GM12875 (cell line): ENCODE results near the gene BCDIN3D.

Experiments used
- H3K4me3 ChIP-seq: one replicate; pipeline ENCODE4 v1.5.1; 2011; ENCODE audit warnings: low read depth, low read length, control low read depth
- TF ChIP-seq, protein P1 (sequence below): IDR thresholded peaks from 2 replicates; pipeline ENCODE4 v1.5.1; 2011; ENCODE audit warnings: low read depth, mild to moderate bottlenecking, control low read depth, inconsistent platforms, low read length, moderate library complexity, borderline replicate concordance; ENCODE audit not compliant: insufficient read depth

BCDIN3D gene

DNA sequence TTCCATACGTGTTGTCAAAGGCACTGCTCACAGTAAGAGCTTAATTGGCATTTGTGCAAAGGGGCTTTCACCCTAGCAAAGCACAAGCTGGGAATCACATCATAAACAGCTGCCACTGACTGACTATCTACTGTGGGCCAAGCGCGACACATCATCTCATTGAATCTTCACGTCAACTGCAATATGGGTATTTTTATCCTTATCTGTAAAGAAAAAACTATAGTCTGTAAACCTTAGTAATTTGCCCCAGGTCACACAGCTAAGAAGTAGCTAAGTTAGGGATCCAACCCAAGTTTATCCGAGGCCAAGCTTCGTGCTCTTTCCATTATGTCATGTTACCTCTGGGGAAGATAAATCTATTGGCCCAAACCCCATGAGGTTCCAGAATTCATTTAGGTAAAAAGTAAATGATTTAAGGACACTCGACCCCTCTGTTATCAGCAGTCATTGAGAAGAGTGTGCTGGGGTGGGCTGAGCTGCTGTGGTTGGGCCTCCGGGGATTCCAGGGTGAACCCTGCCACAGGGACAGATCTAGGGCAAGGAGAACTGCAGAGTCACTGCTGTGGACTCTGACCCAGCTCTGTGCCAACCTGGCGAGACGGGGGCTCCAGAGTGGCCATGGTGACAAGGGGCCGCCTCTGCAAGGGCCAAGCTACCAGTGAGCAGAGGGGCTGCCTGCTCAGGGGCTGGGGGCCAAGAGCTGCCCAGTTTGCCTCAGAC lies 42.3 kb downstream of the BCDIN3D start:
- TF ChIP-seq, protein P1, sequence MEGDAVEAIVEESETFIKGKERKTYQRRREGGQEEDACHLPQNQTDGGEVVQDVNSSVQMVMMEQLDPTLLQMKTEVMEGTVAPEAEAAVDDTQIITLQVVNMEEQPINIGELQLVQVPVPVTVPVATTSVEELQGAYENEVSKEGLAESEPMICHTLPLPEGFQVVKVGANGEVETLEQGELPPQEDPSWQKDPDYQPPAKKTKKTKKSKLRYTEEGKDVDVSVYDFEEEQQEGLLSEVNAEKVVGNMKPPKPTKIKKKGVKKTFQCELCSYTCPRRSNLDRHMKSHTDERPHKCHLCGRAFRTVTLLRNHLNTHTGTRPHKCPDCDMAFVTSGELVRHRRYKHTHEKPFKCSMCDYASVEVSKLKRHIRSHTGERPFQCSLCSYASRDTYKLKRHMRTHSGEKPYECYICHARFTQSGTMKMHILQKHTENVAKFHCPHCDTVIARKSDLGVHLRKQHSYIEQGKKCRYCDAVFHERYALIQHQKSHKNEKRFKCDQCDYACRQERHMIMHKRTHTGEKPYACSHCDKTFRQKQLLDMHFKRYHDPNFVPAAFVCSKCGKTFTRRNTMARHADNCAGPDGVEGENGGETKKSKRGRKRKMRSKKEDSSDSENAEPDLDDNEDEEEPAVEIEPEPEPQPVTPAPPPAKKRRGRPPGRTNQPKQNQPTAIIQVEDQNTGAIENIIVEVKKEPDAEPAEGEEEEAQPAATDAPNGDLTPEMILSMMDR, result no peak
- H3K4me3 ChIP-seq, result no peak overlapping the region

DNA sequence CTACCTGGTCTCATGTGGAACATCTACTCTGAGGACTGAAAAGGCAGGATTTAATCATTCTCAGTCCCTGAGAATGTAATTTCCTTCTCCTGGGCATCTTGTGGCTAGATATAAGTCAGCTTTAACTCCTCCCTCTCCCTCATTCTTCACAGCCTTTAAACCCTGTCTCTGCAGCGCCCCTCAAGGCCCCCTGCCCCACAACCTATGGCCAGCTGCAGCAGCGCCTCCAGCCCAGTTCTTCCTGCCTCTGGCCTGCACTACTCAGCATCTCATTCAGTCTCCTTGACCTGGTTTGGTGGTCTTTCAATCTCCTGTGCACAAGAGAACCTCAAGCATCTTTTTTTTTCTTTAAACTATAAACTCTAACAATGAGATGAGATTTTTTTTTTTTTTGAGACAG lies 44.0 kb downstream of the BCDIN3D start:
- no peak overlapping the region for H3K4me3 ChIP-seq
- TF ChIP-seq, protein P1, result no peak

DNA sequence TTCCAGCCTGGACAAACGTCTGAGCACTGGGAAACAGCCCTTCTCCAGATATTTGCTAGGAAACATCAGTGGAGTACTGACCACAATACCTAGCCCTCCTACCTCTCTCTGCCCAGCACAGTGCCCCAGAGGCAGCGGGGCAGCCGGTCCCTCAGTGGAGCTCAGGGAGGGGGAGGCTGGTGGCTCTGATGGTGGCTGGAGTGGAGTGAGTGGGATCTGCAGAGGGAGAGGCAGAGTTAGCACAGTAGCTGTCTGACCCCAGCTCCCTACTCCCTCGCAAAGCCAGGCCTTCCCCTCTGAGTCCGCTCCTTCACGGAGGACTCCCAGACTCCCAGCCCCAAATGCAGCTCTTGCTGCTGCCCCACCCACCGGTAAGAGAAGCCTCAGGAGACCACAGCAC lies 44.7 kb downstream of the BCDIN3D start:
- no peak overlapping the region for H3K4me3 ChIP-seq
- TF ChIP-seq, protein P1, result no peak

DNA sequence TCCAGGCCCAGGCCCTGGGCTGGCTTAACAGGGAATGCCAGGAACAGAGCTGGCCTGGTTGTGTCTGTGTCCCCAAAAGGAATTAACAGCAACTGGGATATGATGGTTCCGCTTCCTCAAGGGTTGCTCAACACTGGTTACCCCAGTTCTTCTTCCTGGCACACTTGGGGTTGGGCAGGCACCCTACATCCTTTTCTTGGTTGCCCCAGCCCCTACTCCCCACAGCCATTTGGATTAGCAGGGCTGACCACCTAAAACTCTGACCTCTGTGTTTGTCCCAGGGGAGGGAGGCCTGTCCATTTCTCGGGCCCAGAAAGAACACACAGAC lies 45.5 kb downstream of the BCDIN3D start:
- H3K4me3 ChIP-seq, result no peak overlapping the region
- TF ChIP-seq, protein P1, result no peak

DNA sequence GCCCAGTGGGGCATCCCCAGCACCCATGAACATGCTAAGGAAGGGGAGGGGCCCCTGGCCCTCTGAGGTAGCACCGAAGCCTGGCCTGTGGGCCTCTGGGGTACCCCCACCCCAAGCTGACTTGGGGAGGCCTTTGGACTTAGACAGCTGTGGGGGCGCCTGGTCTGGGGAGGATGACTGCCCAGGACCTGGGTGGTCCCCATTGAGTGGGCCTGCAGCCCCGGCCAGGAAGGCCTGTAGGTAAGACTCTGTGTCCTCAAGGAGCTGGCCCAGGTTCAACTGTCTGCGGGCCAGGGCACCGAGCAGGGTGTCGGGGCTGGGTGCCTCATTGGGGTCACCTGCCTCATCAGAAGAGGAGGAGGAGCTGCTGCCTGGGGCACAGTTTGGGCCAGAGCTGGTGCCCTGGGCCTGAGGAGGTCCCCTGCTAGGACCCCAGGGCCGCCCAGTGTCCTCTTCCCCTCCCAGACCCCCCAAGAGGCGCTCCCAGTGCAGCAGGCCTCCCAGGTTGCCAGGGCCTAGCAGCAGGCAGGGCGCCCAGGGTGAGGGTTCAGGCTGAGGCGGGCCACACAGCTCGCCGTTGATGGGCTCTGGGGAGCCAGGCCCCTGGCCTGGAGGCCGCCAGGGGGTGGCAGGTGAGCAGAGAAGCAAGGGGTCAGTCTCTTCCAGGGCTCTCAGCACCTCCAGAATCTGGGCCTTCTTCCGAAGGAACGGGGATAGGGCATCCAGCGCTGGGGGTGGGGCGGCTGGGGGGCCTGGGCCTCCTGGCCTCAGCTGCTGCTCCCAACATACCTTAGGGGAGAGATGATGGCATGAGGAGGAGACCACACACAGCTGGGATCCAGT lies 46.1 kb downstream of the BCDIN3D start:
- no peak overlapping the region for H3K4me3 ChIP-seq
- TF ChIP-seq, protein P1, result no peak

DNA sequence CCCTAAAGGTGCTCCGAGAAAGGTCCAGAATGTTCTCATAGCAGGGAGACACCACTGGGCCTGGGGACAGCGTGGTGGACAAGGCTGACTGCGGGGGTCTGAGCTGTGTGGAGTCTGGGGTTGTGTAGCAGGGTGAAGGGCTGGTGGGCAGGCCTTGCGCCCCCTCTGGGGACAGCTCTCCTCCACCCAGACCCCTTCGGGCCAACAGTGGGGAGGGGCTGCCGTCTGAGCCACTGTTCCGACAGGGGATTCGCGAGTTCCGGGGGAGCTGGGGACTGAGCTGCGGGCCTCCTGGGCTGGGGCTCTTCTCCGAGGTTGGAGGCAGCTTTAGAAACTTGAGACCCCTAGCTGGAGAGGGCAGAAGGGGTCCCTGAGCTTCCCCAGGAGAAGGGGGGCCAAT lies 46.8 kb downstream of the BCDIN3D start:
- TF ChIP-seq, protein P1, result no peak
- no peak overlapping the region for H3K4me3 ChIP-seq
